ENCODE measurements around the gene DYNC2I2. TPM values are rescaled to one million over a fixed set of nuclear protein-coding genes. Genes with fewer than 3 reads are reported as not detected.
A peak's percentile ranks its signal among the peaks of the same experiment; 100 is the strongest.

DYNC2I2 gene
- total RNA-seq, 4 donors from 2014 or later, result 21.4 to 44.8 (median 41.1) TPM

DNA sequence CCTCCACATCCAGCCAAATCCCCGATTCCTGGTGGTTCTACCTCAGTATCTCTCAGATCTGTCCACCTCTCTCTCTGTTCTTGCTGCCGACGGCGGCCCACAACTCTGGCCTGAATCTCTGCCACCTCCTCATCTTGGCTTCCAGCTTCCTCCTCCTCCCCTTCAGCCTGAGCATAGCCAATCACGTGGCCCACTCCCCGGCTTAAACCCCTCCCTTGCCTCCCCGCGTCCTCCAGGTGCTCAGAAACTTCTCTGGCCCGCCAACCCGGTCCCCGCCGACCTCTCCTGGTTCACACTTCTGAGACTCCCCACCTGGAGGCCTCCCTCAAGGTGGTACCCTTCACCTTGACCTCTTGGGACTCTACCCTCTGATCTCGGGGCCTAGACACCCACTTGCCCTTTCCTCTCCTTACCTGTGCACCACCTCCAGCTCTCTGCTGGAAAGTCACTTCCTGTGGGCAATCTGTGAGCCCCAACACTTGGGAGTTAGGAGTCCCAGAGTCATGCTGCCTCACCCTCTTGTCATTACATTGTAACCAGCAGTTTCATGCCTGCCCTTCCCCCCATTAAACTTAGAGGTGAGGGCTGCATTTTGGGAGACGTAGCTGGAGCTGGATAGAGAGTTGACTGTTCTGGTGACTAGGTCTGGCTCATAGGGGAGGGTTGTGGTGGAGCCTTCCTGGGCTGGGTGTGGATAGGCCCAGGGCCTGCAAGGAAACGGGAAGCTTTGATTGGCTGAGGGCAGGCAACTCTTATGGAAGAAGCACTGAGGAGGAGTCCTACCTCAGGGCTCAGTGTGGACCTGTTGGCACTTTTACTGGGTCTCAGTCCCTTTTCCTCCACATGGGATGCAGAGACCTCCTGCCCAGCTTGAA lies 27.9 kb upstream of the DYNC2I2 start:
- Histone ChIP-seq H3K9me3 (no peaks in the 10 kb centered on the region), H3K4me1 (peaks cover 0 to 3% of the 10 kb centered on the region in 2 donors), H3K27ac (peak overlapping the region; percentile 66 to 82), H3K27me3 (no peaks in the 10 kb centered on the region), H3K36me3 (no peaks in the 10 kb centered on the region), H3K4me3 (peak overlapping the region; percentile 35 to 57)
- peak; percentile 66 to 74 for DNase-seq
- intact Hi-C loops (cut with DNase I; ENCODE audit: low total_unique reads), result no loop called here
- peak; percentile 51 to 59 for TF ChIP-seq POLR2A (IDR thresholded peaks at IDR 0.05)
- no peak for TF ChIP-seq CTCF (IDR thresholded peaks at IDR 0.05)

- no peaks in the 10 kb centered on the region for H3K27me3 ChIP-seq
- H3K9me3 ChIP-seq, result no peaks in the 10 kb centered on the region
- peaks cover 0 to 3% of the 10 kb centered on the region in 2 donors for H3K4me1 ChIP-seq
- peak overlapping the region; percentile 35 to 57 for H3K4me3 ChIP-seq
- DNase-seq, result no peak
- H3K27ac ChIP-seq, result peak overlapping the region; percentile 66 to 82
- TF ChIP-seq CTCF (IDR thresholded peaks at IDR 0.05) (no peak), POLR2A (IDR thresholded peaks at IDR 0.05) (no peak)
- intact Hi-C loops (cut with DNase I; ENCODE audit: low total_unique reads), result no loop called here
- no peaks in the 10 kb centered on the region for H3K36me3 ChIP-seq
Measured at GRCh38 chr9:128684065-128684324, 27.3 kb upstream of the DYNC2I2 start.

- Histone ChIP-seq H3K36me3 (no peaks in the 10 kb centered on the region), H3K27me3 (no peaks in the 10 kb centered on the region), H3K4me1 (peaks cover 0 to 3% of the 10 kb centered on the region in 2 donors), H3K9me3 (no peaks in the 10 kb centered on the region), H3K4me3 (peak overlapping the region; percentile 35 to 57), H3K27ac (peak overlapping the region; percentile 66 to 82)
- intact Hi-C loops (cut with DNase I; ENCODE audit: low total_unique reads), result no loop called here
- peak; percentile 36 to 50 for DNase-seq
- TF ChIP-seq CTCF (IDR thresholded peaks at IDR 0.05) (no peak), POLR2A (IDR thresholded peaks at IDR 0.05) (no peak)
Measured at GRCh38 chr9:128683340-128684064, 26.9 kb upstream of the DYNC2I2 start.

DNA sequence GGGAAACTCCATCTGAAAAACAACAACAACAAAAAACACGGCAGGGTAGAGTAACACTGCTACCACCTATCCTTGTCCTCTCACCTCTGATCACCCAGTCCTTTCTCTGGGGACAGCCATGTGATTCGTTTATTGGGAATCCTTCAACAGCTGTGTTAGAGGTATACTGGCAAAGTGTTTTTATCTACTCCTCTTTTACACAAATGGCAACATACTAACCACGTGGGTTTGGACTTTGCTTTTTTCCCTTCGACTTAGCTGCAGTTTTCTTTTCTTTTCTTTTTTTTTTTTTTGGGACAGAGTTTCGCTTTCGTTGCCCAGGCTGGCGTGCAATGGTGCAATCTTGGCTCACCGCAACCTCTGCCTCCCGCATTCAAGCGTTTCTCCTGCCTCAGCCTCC lies 21.1 kb upstream of the DYNC2I2 start:
- intact Hi-C loops (cut with DNase I; ENCODE audit: low total_unique reads), result no loop called here
- no peaks in the 10 kb centered on the region for H3K9me3 ChIP-seq
- no peak overlapping the region for H3K4me3 ChIP-seq
- no peaks in the 10 kb centered on the region for H3K4me1 ChIP-seq
- TF ChIP-seq CTCF (IDR thresholded peaks at IDR 0.05) (no peak), POLR2A (IDR thresholded peaks at IDR 0.05) (no peak)
- no peaks in the 10 kb centered on the region for H3K36me3 ChIP-seq
- H3K27ac ChIP-seq, result no peak overlapping the region
- no peak for DNase-seq
- no peaks in the 10 kb centered on the region for H3K27me3 ChIP-seq

DNA sequence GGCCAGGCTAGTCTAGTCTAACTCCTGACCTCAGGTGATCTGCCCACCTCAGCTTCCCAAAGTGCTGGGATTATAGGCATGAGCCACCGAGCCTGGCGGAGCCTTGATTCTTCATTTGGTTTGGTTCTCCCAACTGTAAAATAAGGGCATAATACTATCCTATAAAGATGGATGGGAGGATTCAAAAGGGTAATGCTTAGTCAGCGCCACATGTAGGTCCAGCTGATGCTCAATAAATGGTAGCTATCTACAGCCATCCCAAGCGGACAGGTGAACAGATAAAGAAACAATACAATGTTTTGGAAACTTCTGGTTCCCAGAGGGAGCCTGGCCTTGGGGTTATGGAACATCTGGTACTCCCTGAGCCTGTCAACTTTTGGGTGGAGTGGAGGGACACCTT lies 18.7 kb upstream of the DYNC2I2 start:
- Histone ChIP-seq H3K9me3 (no peaks in the 10 kb centered on the region), H3K27ac (no peak overlapping the region), H3K27me3 (no peaks in the 10 kb centered on the region), H3K4me3 (no peak overlapping the region), H3K36me3 (no peaks in the 10 kb centered on the region), H3K4me1 (no peaks in the 10 kb centered on the region)
- no peak for TF ChIP-seq POLR2A (IDR thresholded peaks at IDR 0.05)
- TF ChIP-seq CTCF (IDR thresholded peaks at IDR 0.05), result no peak
- no peak for DNase-seq
- intact Hi-C loops (cut with DNase I; ENCODE audit: low total_unique reads), result no loop called here

Data from uterus (tissue), 4 donors.